Thyroid gland (tissue), 4 donors: ENCODE results near the gene CYB5R4. TPM values are rescaled to one million over a fixed set of nuclear protein-coding genes. Genes with fewer than 3 reads are reported as not detected.

ENCODE experiments used
- DNase-seq, 2 donors: peaks; one replicate each; pipeline ENCODE4 v3.0.0-alpha.2; 2019
- H3K27ac ChIP-seq, 3 donors: fragments of 200-600 bp; sonication (generic); 1 replicate in 2 of 3; 2 replicates in 1 of 3; pipeline ENCODE4 v1.5.1; 2016 to 2019; ENCODE audit warnings: mild to moderate bottlenecking in 1 of 3, moderate library complexity in 1 of 3
- H3K27me3 ChIP-seq: fragments of 200-600 bp; sonication (generic); one replicate; pipeline ENCODE4 v1.5.1; 2019
- H3K36me3 ChIP-seq, 2 donors: fragments of 200-600 bp; sonication (generic); one replicate each; pipeline ENCODE4 v1.5.1; 2016 to 2019
- H3K4me1 ChIP-seq, 2 donors: fragments of 200-600 bp; sonication (generic); one replicate each; pipeline ENCODE4 v1.5.1; 2017 to 2019
- H3K4me3 ChIP-seq, 3 donors: fragments of 200-600 bp; sonication (generic); replicated peaks in 1 of 3; 1 replicate in 2 of 3; 2 replicates in 1 of 3; pipeline ENCODE4 v1.5.1; 2016; ENCODE audit warnings: mild to moderate bottlenecking in 1 of 3
- H3K9me3 ChIP-seq: fragments of 200-600 bp; sonication (generic); one replicate; pipeline ENCODE4 v1.5.1; 2017
- CTCF ChIP-seq, 6 experiments: fragments of 200-600 bp in 3 of 6; fragments of 450-650 bp in 3 of 6; sonication (generic) in 3 of 6; IDR thresholded peaks; one replicate each; pipeline ENCODE4 v1.5.1; 2016 to 2019; ENCODE audit warnings: antibody characterized with exemption in 6 of 6, mild to moderate bottlenecking in 2 of 6, inconsistent platforms in 1 of 6, moderate library complexity in 1 of 6
- POLR2A ChIP-seq, 2 donors: fragments of 450-650 bp; IDR thresholded peaks; one replicate each; pipeline ENCODE4 v1.6.1; 2017; ENCODE audit warnings: antibody characterized with exemption in 2 of 2, mild to moderate bottlenecking in 2 of 2, moderate library complexity in 1 of 2
- WGBS, 2 donors: methylation state at CpG; one replicate each; pipeline ENCODE4 v1.1.5; 2017; 5-methylcytosine and 5-hydroxymethylcytosine counted together
- intact Hi-C: fragments of 100-400 bp; cut with DNase I; formaldehyde crosslinking; loops from one replicate; pipeline ENCODE4 v1.15.1; 2023
- total RNA-seq, 4 donors: library from RNA; depleted of rRNA; stranded (reverse); fragments of >200 nt; gene quantifications; one replicate each; pipeline ENCODE4 v1.2.3, GENCODE V29; 2016

The CYB5R4 gene
- total RNA-seq, 4 donors from 2014 or later: 6.4 to 12.5 (median 9.0) TPM

GRCh38 chr6:83853178-83854000, 6.1 kb upstream of the CYB5R4 start, which contains the start of gene RIPPLY2:
RIPPLY2 (plus strand) TSS chr6:83853360; CDS start chr6:83853417, 57 bp downstream.
- Histone ChIP-seq H3K4me1 (peaks cover 13% of the 10 kb centered on the region in 2 donors), H3K27me3 (peaks cover 15% of the 10 kb centered on the region), H3K36me3 (no peaks in the 10 kb centered on the region), H3K9me3 (no peaks in the 10 kb centered on the region), H3K27ac (no peak within 1 kb of the TSS), H3K4me3 (peak within 1 kb of the TSS in 2 of 3 donors; percentile 26 to 30)
- WGBS, 2 donors: 0 to 1% methylated on average over 32 to 46 of the region's 81 CpGs
- intact Hi-C loops: no loop called here
- TF ChIP-seq CTCF (IDR thresholded peaks at IDR 0.05) (no peak), POLR2A (IDR thresholded peaks at IDR 0.05) (no peak)
- DNase-seq: peak; percentile 29 to 31

GRCh38 chr6:83854001-83854501, 5.4 kb upstream of the CYB5R4 start:
- Histone ChIP-seq H3K27ac (no peak overlapping the region), H3K36me3 (no peaks in the 10 kb centered on the region), H3K27me3 (peaks cover 15% of the 10 kb centered on the region), H3K4me3 (peak overlapping the region in 2 of 3 donors; percentile 26 to 30), H3K9me3 (no peaks in the 10 kb centered on the region), H3K4me1 (peaks cover 16% of the 10 kb centered on the region in 2 donors)
- TF ChIP-seq POLR2A (IDR thresholded peaks at IDR 0.05): no peak
- no peak for TF ChIP-seq CTCF (IDR thresholded peaks at IDR 0.05)
- intact Hi-C loops: no loop called here
- no peak for DNase-seq
- WGBS, 2 donors: 9 to 13% methylated on average over 14 to 18 of the region's 18 CpGs

GRCh38 chr6:83854766-83855165, 4.7 kb upstream of the CYB5R4 start:
- Histone ChIP-seq H3K4me1 (peaks cover 18% of the 10 kb centered on the region in 2 donors), H3K27me3 (peaks cover 15% of the 10 kb centered on the region), H3K4me3 (no peak overlapping the region), H3K9me3 (no peaks in the 10 kb centered on the region), H3K27ac (no peak overlapping the region), H3K36me3 (no peaks in the 10 kb centered on the region)
- TF ChIP-seq CTCF (IDR thresholded peaks at IDR 0.05) (no peak), POLR2A (IDR thresholded peaks at IDR 0.05) (no peak)
- intact Hi-C loops: no loop called here
- 48 to 51% methylated on average over 5 of the region's 5 CpGs for WGBS, 2 donors
- no peak for DNase-seq

GRCh38 chr6:83860359-83860755, 868 bp downstream of the CYB5R4 start:
- Histone ChIP-seq H3K36me3 (no peaks in the 10 kb centered on the region), H3K4me1 (peaks cover 14 to 16% of the 10 kb centered on the region in 2 donors), H3K27me3 (no peaks in the 10 kb centered on the region), H3K4me3 (peak overlapping the region in 2 of 3 donors; percentile 66 to 83), H3K27ac (peak overlapping the region in 2 of 3 donors; percentile 81), H3K9me3 (no peaks in the 10 kb centered on the region)
- no peak for TF ChIP-seq POLR2A (IDR thresholded peaks at IDR 0.05)
- no peak for TF ChIP-seq CTCF (IDR thresholded peaks at IDR 0.05)
- WGBS, 2 donors: 22 to 24% methylated on average over 7 of the region's 7 CpGs
- intact Hi-C loops: no loop called here
- no peak for DNase-seq
